GM21529 (cell line): Measurements from ENCODE around the gene NOL4L.
"Not testable (repeated sequence)": the region's sequence is repeated elsewhere in the genome, so short reads cannot be mapped to it uniquely, and the experiment has no call there.

ENCODE experiments used
- ATAC-seq: cut with Tn5 transposase; IDR thresholded peaks from one replicate; pipeline ENCODE4 v1.9.1; 2021; ENCODE audit not compliant: unreplicated experiment

The NOL4L gene

DNA sequence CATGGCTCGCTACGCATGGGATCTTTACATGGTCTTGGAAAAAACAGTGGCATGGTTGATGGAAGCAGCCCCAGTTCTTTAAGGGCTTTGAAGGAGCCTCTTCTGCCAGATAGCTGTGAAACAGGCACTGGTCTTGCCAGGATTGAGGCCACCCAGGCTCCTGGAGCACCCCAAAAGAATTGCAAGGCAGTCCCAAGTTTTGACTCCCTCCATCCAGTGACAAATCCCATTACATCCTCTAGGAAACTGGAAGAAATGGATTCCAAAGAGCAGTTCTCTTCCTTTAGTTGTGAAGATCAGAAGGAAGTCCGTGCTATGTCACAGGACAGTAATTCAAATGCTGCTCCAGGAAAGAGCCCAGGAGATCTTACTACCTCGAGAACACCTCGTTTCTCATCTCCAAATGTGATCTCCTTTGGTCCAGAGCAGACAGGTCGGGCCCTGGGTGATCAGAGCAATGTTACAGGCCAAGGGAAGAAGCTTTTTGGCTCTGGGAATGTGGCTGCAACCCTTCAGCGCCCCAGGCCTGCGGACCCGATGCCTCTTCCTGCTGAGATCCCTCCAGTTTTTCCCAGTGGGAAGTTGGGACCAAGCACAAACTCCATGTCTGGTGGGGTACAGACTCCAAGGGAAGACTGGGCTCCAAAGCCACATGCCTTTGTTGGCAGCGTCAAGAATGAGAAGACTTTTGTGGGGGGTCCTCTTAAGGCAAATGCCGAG lies 148.8 kb downstream of the NOL4L start:
- ATAC-seq = no peak

DNA sequence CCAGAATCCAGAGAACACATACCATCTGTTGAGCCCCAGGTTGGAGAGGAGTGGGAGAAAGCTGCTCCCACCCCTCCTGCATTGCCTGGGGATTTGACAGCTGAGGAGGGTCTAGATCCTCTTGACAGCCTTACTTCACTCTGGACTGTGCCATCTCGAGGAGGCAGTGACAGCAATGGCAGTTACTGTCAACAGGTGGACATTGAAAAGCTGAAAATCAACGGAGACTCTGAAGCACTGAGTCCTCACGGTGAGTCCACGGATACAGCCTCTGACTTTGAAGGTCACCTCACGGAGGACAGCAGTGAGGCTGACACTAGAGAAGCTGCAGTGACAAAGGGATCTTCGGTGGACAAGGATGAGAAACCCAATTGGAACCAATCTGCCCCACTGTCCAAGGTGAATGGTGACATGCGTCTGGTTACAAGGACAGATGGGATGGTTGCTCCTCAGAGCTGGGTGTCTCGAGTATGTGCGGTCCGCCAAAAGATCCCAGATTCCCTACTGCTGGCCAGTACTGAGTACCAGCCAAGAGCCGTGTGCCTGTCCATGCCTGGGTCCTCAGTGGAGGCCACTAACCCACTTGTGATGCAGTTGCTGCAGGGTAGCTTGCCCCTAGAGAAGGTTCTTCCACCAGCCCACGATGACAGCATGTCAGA lies 149.6 kb downstream of the NOL4L start:
- ATAC-seq = no peak

GRCh38 chr20:32434434-32434833 lies 150.7 kb downstream of the NOL4L start:
- ATAC-seq = no peak

- no peak for ATAC-seq
These were observed 151.7 kb downstream of the NOL4L start for GRCh38 chr20:32433311-32434021.

DNA sequence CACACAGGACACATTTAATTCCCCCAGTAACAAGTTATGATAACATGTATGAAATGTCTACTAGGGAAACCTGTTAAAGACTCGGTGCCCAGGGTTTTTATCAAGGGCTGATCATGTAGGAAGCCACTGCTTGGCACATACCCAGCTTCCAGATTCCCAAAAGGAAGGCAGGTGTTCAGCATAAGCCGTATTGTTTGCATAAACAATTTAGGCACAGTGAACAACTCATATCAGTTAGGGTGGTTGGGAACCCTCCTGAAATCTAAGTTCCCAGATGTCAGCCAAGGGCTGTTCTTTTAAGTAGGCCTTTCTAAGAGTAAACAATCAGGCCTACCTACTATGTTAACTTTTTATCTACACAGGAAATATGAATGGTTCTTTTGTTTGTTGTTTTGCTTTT lies 152.9 kb downstream of the NOL4L start:
- ATAC-seq = no peak

GRCh38 chr20:32431457-32431856 lies 153.7 kb downstream of the NOL4L start:
- no peak for ATAC-seq

DNA sequence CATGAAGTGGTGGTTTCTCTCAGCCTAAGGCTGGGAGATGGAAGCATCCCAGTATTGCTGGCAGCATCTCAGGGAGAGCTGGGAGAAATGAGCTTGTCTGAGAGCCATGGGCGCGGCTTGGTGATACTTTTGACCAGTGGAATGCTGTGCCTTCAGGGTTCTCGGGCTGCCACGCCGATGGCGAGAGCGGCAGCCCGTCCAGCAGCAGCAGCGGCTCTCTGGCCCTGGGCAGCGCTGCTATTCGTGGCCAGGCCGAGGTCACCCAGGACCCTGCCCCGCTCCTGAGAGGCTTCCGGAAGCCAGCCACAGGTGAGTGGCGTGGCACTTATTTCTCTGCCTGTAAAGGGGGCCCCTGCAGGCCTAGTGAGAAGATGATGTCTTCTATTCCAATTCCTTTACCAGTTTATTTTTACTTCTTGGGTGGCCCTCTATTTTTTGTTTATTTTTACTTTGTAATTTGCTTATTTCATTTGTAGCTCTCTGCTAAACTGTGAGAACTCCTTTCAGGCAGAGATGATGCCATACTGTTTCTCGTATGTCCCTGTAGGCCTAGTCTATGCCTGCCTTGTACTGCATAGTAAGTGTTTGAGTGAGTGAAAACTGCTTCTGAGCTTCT lies 155.3 kb downstream of the NOL4L start:
- no peak for ATAC-seq

- no peak for ATAC-seq
These were observed 155.8 kb downstream of the NOL4L start for GRCh38 chr20:32429343-32429742.

GRCh38 chr20:32427996-32428395 lies 157.1 kb downstream of the NOL4L start:
- ATAC-seq = no peak

DNA sequence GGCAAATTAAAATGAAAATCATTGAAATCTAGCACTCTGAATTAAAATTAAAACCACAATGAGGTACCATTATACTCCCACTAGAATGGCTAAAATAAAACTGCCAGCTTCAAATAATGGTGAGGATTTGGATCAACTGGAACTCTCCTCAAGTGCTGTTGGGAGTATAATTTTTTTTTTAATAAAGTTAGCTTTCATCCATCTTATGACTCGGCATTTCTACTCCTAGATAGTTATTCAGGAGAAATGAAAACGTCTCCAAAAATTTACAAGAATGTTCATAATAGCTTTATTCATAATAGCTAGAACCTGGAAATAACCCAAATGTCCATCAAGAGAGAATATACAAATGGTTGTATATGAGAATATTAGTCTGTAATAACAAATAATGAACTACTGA lies 163.8 kb downstream of the NOL4L start:
- ATAC-seq = no peak

DNA sequence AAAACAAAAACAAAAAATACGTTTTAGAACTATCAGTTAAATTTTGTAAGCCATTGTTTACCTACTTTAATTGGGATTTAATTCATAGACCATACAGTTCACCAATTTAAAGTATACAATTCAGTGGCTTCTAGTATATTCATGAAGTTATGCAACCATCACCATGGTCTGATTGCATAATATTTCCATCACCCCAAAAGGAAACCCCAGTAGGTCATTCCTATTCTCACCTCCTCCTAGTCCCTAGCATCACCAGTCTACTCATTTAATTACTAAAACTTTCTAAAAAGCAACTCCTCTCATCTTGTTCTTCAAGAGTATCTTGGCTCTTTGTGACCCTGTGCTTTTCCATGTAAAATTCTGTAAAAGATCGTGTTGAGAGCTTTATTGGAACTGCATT lies 166.8 kb downstream of the NOL4L start:
- ATAC-seq = no peak

DNA sequence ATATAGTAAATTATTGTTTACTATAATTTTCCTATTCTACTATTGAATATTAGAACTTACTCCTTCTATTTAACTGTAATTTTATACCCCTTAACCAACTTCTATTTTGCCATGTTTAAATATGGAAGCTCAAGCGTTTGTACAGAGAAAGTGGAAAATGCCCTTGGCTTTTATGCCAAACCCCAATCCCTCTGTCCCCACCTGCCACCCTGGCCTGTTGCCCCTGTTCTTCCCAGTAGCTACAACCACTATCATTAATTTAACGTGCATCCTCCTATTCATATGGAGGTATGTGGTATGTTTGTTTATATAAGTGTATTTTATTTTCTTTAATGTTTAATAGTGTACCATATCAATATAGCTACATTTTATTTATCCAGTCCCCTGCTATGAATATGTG lies 168.9 kb downstream of the NOL4L start:
- ATAC-seq = no peak

GRCh38 chr20:32415494-32415893 lies 169.6 kb downstream of the NOL4L start:
- no peak for ATAC-seq

DNA sequence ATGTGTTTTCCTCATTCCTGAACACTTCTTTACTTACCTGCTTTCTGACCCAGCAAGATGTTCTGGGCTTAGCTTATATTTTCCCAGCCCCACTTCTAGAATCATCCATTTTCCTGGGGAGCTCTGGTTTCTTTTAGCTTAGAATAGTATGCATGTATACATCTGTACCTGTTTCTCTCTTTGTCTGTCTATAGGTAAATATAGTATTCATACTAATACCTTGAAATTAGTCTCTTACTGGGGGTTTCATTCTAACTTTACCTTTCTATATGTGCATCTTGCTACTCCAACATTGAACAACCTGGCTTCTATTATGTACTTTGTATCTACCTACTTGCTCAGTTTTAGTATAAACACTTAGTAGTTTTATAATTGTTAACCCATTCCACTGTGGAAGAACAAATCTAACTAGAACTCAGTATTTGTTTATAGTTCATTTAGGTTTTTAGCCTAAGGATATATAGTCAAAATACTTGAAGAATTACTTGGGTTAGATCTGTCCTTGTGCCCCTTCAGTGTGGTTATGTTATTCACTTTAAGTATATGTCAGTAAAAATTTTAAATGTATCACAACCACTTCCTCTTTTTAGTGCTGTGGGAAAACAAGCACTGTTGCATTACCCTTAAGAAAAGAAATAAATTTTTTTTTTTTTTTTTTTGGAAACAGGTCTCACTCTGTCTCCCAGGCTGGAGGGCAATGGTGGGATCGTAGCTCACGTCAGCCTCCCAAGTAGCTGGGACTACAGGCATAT lies 173.0 kb downstream of the NOL4L start:
- ATAC-seq = no peak

DNA sequence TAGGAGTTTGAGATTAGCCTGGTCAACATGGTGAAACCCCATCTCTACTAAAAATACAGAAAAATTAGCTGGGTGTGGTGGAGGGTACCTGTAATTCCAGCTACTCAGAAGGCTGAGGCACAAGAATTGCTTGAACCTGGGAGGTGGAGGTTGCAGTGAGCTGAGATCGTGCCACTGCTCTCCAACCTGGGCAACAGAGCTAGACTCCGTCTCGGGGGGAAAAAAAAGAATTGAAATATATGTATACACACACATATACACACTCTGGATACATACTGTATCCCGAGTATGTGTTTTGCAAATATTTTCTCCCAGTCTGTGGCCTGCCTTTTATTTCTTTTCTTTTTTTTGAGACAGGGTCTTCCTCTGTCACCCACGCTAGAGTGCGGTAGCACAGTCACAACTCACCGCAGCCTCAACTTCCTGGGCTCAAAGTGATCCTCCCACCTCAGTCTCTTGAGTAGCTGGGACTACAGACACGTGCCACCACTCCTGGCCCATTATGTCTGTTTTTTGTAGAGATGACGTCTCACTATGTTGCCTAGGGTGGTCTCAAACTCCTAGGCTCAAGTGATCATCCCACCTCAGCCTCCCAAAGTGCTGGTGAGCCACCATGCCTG lies 177.9 kb downstream of the NOL4L start:
- ATAC-seq = not testable (repeated sequence)

GRCh38 chr20:32406701-32407100 lies 178.4 kb downstream of the NOL4L start:
- no peak for ATAC-seq

DNA sequence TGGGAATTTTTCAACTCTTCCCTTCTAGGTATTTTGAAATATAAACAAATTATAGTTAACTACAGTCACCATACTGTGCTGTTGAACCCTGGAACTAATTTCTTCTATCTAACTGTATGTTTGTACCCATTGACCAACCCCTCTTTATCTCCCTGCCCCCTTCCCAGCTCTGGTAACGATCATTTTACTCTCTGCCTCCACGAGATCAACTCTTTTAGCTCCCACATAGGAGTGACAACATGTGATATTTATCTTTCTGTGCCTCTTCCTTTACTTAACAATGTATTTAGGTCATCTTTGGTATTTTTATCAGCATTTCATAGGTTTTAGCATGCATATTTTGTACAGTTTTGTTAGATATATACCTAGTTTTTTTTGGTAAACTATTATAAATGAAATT lies 181.1 kb downstream of the NOL4L start:
- no peak for ATAC-seq

GRCh38 chr20:32400476-32400875 lies 184.7 kb downstream of the NOL4L start:
- ATAC-seq = no peak

- no peak for ATAC-seq
These were observed 187.5 kb downstream of the NOL4L start for GRCh38 chr20:32397567-32398084.

- no peak for ATAC-seq
These were observed 188.4 kb downstream of the NOL4L start for GRCh38 chr20:32396646-32397160.
